ENCODE results near the gene DELE1.
"Not testable (repeated sequence)": the region's sequence is repeated elsewhere in the genome, so short reads cannot be mapped to it uniquely, and the experiment has no call there.

The DELE1 gene

GRCh38 chr5:141916522-141916921 lies 7.1 kb upstream of the DELE1 start:
- TF ChIP-seq, protein P1, sequence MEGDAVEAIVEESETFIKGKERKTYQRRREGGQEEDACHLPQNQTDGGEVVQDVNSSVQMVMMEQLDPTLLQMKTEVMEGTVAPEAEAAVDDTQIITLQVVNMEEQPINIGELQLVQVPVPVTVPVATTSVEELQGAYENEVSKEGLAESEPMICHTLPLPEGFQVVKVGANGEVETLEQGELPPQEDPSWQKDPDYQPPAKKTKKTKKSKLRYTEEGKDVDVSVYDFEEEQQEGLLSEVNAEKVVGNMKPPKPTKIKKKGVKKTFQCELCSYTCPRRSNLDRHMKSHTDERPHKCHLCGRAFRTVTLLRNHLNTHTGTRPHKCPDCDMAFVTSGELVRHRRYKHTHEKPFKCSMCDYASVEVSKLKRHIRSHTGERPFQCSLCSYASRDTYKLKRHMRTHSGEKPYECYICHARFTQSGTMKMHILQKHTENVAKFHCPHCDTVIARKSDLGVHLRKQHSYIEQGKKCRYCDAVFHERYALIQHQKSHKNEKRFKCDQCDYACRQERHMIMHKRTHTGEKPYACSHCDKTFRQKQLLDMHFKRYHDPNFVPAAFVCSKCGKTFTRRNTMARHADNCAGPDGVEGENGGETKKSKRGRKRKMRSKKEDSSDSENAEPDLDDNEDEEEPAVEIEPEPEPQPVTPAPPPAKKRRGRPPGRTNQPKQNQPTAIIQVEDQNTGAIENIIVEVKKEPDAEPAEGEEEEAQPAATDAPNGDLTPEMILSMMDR (IDR thresholded peaks at IDR 0.05; ENCODE audit: extremely low read depth, missing control alignments) = no peak
- no peak for DNase-seq (ENCODE audit: low spot score)

DNA sequence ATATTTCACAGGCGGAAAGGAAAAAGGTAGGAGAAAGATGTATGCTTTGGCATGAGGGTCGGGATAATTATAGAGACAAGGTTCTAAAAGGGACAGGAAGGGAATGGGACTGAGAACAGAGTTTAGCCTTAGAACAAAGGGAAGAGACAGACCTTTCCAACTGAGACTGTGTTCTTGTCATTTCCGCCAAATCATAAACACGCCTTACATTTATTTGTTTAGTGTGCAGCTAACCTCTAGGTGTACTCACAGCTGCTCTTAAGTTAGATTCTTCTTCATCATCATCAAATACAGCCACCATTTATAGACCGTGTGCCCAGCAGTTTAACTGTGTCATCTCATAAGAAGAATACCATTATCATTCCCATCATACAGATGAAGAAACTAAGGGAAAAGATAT lies 5.9 kb upstream of the DELE1 start:
- TF ChIP-seq, protein P1 (IDR thresholded peaks at IDR 0.05; ENCODE audit: extremely low read depth, missing control alignments) = no peak
- no peak for DNase-seq (ENCODE audit: low spot score)

GRCh38 chr5:141919218-141920119 lies 4.2 kb upstream of the DELE1 start:
- TF ChIP-seq, protein P1 (IDR thresholded peaks at IDR 0.05; ENCODE audit: extremely low read depth, missing control alignments) = no peak
- no peak for DNase-seq (ENCODE audit: low spot score)

GRCh38 chr5:141920771-141921170 lies 2.9 kb upstream of the DELE1 start:
- no peak for DNase-seq (ENCODE audit: low spot score)
- TF ChIP-seq, protein P1 (IDR thresholded peaks at IDR 0.05; ENCODE audit: extremely low read depth, missing control alignments) = no peak

- DNase-seq (ENCODE audit: low spot score) = not testable (repeated sequence)
These were observed 734 bp upstream of the DELE1 start for GRCh38 chr5:141922827-141923447.

DNA sequence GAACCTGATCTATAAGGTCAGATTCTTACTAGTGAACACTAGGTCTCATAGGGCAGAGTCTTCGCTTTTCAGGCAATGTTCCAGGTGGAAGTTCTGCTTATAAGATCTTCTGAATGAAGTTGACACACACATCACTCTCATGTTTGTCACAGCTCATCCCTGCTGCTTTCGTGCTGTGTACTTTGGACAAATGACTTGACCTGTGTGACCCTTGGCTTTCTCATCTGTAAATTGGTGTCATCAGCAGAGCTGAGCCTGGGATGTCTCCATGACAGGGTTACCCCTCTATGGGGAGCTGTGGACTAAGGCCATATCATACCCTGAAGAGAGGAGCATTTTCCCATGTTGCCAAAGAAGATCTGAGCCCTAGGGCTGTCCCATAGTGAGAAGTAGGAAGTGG lies 2.8 kb downstream of the DELE1 start:
- DNase-seq (ENCODE audit: low spot score) = no peak
- TF ChIP-seq, protein P1 (IDR thresholded peaks at IDR 0.05; ENCODE audit: extremely low read depth, missing control alignments) = no peak

DNA sequence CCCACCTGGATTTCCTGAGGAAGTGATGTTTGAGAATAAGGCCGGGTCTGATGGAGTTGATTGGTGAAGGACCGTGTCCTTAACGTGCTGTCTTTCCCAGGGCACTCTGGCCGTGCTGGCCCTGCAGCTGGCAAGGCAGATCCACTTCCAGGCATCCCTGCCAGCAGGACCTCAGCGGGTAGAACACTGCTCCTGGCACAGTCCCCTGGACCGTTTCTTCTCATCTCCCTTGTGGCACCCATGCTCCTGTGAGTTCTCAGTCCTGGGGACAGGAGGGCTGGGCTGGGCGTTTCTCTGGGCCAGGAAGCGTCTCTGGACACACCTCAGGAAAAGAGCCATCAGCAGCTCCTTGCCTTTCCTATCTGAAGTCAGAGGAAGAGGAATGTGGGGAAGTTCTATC lies 4.4 kb downstream of the DELE1 start:
- TF ChIP-seq, protein P1 (IDR thresholded peaks at IDR 0.05; ENCODE audit: extremely low read depth, missing control alignments) = no peak
- DNase-seq (ENCODE audit: low spot score) = no peak

All from GM20000 (cell line).